ENCODE measurements around the gene BAIAP3. TPM values are rescaled to one million over a fixed set of nuclear protein-coding genes. Genes with fewer than 3 reads are reported as not detected.

BAIAP3 gene
- total RNA-seq, 1 donor from 2014 or later = 3.0 TPM

- H3K27me3 ChIP-seq = no peaks in the 10 kb centered on the region
- intact Hi-C loops (cut with DNase I) = no loop called here
- ATAC-seq (no peak), DNase-seq (no peak)
- no peak overlapping the region for H3K27ac ChIP-seq
- H3K4me1 ChIP-seq = no peaks in the 10 kb centered on the region
- TF ChIP-seq CTCF (IDR thresholded peaks at IDR 0.05) = no peak
- no peaks in the 10 kb centered on the region for H3K9me3 ChIP-seq
- peaks cover 47% of the 10 kb centered on the region for H3K36me3 ChIP-seq
- H3K4me3 ChIP-seq = no peak overlapping the region
Measured at GRCh38 chr16:1387331-1387730, 53.9 kb downstream of the BAIAP3 start.

GRCh38 chr16:1389762-1390161, 56.3 kb downstream of the BAIAP3 start:
- Histone ChIP-seq H3K36me3 (peaks cover 56% of the 10 kb centered on the region), H3K9me3 (no peaks in the 10 kb centered on the region), H3K4me1 (no peaks in the 10 kb centered on the region), H3K4me3 (no peak overlapping the region), H3K27ac (no peak overlapping the region), H3K27me3 (no peaks in the 10 kb centered on the region)
- intact Hi-C loops (cut with DNase I) = no loop called here
- no peak for TF ChIP-seq CTCF (IDR thresholded peaks at IDR 0.05)
- DNase-seq = no peak
- no peak for ATAC-seq

- no peak overlapping the region for H3K27ac ChIP-seq
- H3K9me3 ChIP-seq = no peaks in the 10 kb centered on the region
- no peak overlapping the region for H3K4me3 ChIP-seq
- no peaks in the 10 kb centered on the region for H3K27me3 ChIP-seq
- intact Hi-C loops (cut with DNase I) = no loop called here
- TF ChIP-seq CTCF (IDR thresholded peaks at IDR 0.05) = no peak
- ATAC-seq (no peak), DNase-seq (no peak)
- H3K4me1 ChIP-seq = no peaks in the 10 kb centered on the region
- peaks cover 55% of the 10 kb centered on the region for H3K36me3 ChIP-seq
Measured at GRCh38 chr16:1390239-1390779, 56.9 kb downstream of the BAIAP3 start.

- Histone ChIP-seq H3K27ac (no peak overlapping the region), H3K9me3 (no peaks in the 10 kb centered on the region), H3K36me3 (peaks cover 62% of the 10 kb centered on the region), H3K4me3 (no peak overlapping the region), H3K4me1 (no peaks in the 10 kb centered on the region), H3K27me3 (no peaks in the 10 kb centered on the region)
- DNase-seq (no peak), ATAC-seq (no peak)
- no peak for TF ChIP-seq CTCF (IDR thresholded peaks at IDR 0.05)
- intact Hi-C loops (cut with DNase I) = no loop called here
Measured at GRCh38 chr16:1392826-1393225, 59.4 kb downstream of the BAIAP3 start.

- no peak for ATAC-seq
- no peaks in the 10 kb centered on the region for H3K9me3 ChIP-seq
Measured at GRCh38 chr16:1393613-1394176, 60.2 kb downstream of the BAIAP3 start.

More at GRCh38 chr16:1393613-1394176, 60.2 kb downstream of the BAIAP3 start:
- Histone ChIP-seq H3K27ac (no peak overlapping the region), H3K4me1 (no peaks in the 10 kb centered on the region), H3K36me3 (peaks cover 65% of the 10 kb centered on the region), H3K4me3 (no peak overlapping the region), H3K27me3 (no peaks in the 10 kb centered on the region)
- no peak for TF ChIP-seq CTCF (IDR thresholded peaks at IDR 0.05)
- DNase-seq = no peak
- intact Hi-C loops (cut with DNase I) = no loop called here
